HL-60 (cell line): ENCODE results near the gene NOS1AP.

Experiments
- DNase-seq, 2 experiments: peaks; one replicate each; pipeline ENCODE4 v3.0.0-alpha.2; 2010 to 2020; ENCODE audit warnings: low read depth in 1 of 2, low spot score in 1 of 2
- H3K27ac ChIP-seq: fragments of 250-450 bp; sonication (Bioruptor Pico); replicated peaks from 2 replicates; pipeline ENCODE4 v1.5.1; 2020; ENCODE audit warnings: mild to moderate bottlenecking, moderate library complexity
- H3K27me3 ChIP-seq: fragments of 250-450 bp; sonication (Bioruptor Pico); 2 replicates; pipeline ENCODE4 v1.5.1; 2021; ENCODE audit warnings: mild to moderate bottlenecking, moderate library complexity; ENCODE audit not compliant: insufficient read depth, poor library complexity, severe bottlenecking
- H3K4me3 ChIP-seq: replicated peaks from 2 replicates; pipeline ENCODE4 v1.5.1; 2011; ENCODE audit warnings: mild to moderate bottlenecking, control low read depth, low read length; ENCODE audit not compliant: insufficient read depth
- GABPA ChIP-seq: IDR thresholded peaks from 2 replicates; pipeline ENCODE4 v1.6.1; 2012; ENCODE audit warnings: low read depth
- POLR2AphosphoS5 ChIP-seq: IDR thresholded peaks from 2 replicates; pipeline ENCODE4 v1.6.1; 2012; ENCODE audit warnings: low read depth
- REST ChIP-seq: IDR thresholded peaks from 2 replicates; pipeline ENCODE4 v1.6.1; 2012; ENCODE audit warnings: low read depth; ENCODE audit not compliant: insufficient replicate concordance
- SPI1 ChIP-seq: IDR thresholded peaks from 2 replicates; pipeline ENCODE4 v1.6.1; 2012; ENCODE audit warnings: low read depth, mild to moderate bottlenecking, borderline replicate concordance
- TF ChIP-seq, protein P1 (sequence below): IDR thresholded peaks from one replicate; pipeline ENCODE4 v1.5.1; 2011; ENCODE audit warnings: low read length, control low read depth, inconsistent platforms; ENCODE audit not compliant: insufficient read depth

Gene NOS1AP

DNA sequence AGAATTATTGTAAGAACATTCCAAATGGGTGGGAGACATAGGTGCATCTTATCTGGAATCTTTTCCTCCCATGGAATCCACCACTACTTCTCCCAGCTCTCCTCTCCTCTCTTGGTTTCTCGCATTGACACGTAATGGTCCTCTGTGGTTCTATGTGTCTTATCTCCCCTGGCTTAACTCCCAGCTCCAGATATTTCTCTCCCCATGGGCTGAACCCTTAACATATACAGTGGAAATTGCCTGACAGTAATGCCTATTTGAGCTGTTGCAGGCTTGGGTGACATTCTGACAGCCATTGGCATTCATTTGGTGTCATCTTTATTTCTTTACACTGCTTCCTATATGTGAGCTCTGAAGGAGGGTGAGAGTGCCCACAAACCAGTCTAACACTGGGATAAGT lies 188.9 kb downstream of the NOS1AP start:
- Histone ChIP-seq H3K27me3 (no peaks in the 10 kb centered on the region), H3K4me3 (no peak overlapping the region), H3K27ac (no peak overlapping the region)
- TF ChIP-seq GABPA: no peak
- TF ChIP-seq, protein P1, sequence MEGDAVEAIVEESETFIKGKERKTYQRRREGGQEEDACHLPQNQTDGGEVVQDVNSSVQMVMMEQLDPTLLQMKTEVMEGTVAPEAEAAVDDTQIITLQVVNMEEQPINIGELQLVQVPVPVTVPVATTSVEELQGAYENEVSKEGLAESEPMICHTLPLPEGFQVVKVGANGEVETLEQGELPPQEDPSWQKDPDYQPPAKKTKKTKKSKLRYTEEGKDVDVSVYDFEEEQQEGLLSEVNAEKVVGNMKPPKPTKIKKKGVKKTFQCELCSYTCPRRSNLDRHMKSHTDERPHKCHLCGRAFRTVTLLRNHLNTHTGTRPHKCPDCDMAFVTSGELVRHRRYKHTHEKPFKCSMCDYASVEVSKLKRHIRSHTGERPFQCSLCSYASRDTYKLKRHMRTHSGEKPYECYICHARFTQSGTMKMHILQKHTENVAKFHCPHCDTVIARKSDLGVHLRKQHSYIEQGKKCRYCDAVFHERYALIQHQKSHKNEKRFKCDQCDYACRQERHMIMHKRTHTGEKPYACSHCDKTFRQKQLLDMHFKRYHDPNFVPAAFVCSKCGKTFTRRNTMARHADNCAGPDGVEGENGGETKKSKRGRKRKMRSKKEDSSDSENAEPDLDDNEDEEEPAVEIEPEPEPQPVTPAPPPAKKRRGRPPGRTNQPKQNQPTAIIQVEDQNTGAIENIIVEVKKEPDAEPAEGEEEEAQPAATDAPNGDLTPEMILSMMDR: no peak
- TF ChIP-seq POLR2AphosphoS5: no peak
- no peak for TF ChIP-seq SPI1
- TF ChIP-seq REST: no peak
- no peak for DNase-seq

- no peak overlapping the region for H3K27ac ChIP-seq
- TF ChIP-seq, protein P1: no peak
- DNase-seq: peak in 1 of 2 experiments; percentile 28
- no peak overlapping the region for H3K4me3 ChIP-seq
- H3K27me3 ChIP-seq: no peaks in the 10 kb centered on the region
Observed at GRCh38 chr1:162259894-162260455, 190.5 kb downstream of the NOS1AP start.

GRCh38 chr1:162264108-162264507 lies 194.6 kb downstream of the NOS1AP start:
- no peak overlapping the region for H3K4me3 ChIP-seq
- DNase-seq: no peak

More at GRCh38 chr1:162264108-162264507, 194.6 kb downstream of the NOS1AP start:
- TF ChIP-seq, protein P1: no peak
- no peak for TF ChIP-seq GABPA
- no peak for TF ChIP-seq POLR2AphosphoS5
- TF ChIP-seq SPI1: no peak
- no peak for TF ChIP-seq REST
- Histone ChIP-seq H3K27ac (no peak overlapping the region), H3K27me3 (no peaks in the 10 kb centered on the region)
